ENCODE results near the gene ADCY7.

The ADCY7 gene

DNA sequence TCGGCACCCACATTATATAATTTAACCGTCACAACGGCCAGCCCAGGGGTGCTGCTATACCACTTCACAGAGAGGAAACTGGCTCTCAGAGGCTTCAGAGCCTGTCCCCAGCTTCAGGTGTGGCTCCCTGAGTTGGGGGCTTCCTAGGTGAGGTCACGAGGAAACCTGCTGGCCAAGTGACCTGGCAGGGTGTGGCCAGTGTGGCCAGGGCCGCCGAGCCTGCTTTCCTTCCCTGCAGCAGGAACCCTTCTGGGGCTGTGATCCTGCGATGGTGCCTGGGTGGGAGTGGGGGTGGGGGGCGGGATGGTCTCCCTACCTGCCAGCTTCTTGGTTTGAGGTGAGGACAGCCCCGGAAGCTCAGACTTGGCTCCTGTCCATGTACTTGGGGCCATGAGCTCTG is 39.9 kb downstream of the ADCY7 start:
- CTCF ChIA-PET: no interaction called here
- TF ChIP-seq FOXA1 (IDR thresholded peaks at IDR 0.05) (no peak), TARDBP (IDR thresholded peaks at IDR 0.05) (no peak), HDGF (IDR thresholded peaks at IDR 0.05; ENCODE audit: borderline replicate concordance) (no peak), CTBP1 (IDR thresholded peaks at IDR 0.05; ENCODE audit: borderline replicate concordance) (no peak), SUZ12 (IDR thresholded peaks at IDR 0.05) (no peak), ELF4 (IDR thresholded peaks at IDR 0.05) (no peak), NFRKB (IDR thresholded peaks at IDR 0.05) (no peak), BHLHE40 (IDR thresholded peaks at IDR 0.05; ENCODE audit: borderline replicate concordance) (no peak), SP1 (IDR thresholded peaks at IDR 0.05) (no peak), FOXM1 (IDR thresholded peaks at IDR 0.05; ENCODE audit: borderline replicate concordance) (no peak), LEF1 (IDR thresholded peaks at IDR 0.05; ENCODE audit: borderline replicate concordance) (no peak), ZNF384 (IDR thresholded peaks at IDR 0.05) (no peak), L3MBTL2 (conservative IDR thresholded peaks at IDR 0.05) (no peak), ARNT (IDR thresholded peaks at IDR 0.05) (no peak), FOXK2 (IDR thresholded peaks at IDR 0.05) (no peak)
- TF ChIP-seq, protein P1, sequence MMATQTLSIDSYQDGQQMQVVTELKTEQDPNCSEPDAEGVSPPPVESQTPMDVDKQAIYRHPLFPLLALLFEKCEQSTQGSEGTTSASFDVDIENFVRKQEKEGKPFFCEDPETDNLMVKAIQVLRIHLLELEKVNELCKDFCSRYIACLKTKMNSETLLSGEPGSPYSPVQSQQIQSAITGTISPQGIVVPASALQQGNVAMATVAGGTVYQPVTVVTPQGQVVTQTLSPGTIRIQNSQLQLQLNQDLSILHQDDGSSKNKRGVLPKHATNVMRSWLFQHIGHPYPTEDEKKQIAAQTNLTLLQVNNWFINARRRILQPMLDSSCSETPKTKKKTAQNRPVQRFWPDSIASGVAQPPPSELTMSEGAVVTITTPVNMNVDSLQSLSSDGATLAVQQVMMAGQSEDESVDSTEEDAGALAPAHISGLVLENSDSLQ (IDR thresholded peaks at IDR 0.05): no peak
- DNase-seq (ENCODE audit: extremely low spot score): no peak
- POLR2A ChIA-PET: no interaction called here

- DNase-seq (ENCODE audit: extremely low spot score): no peak
- TF ChIP-seq ZNF384 (IDR thresholded peaks at IDR 0.05): no peak
- TF ChIP-seq BHLHE40 (IDR thresholded peaks at IDR 0.05; ENCODE audit: borderline replicate concordance): no peak
- no peak for TF ChIP-seq FOXM1 (IDR thresholded peaks at IDR 0.05; ENCODE audit: borderline replicate concordance)
- TF ChIP-seq ARNT (IDR thresholded peaks at IDR 0.05): no peak
- TF ChIP-seq SP1 (IDR thresholded peaks at IDR 0.05): no peak
- TF ChIP-seq ELF4 (IDR thresholded peaks at IDR 0.05): no peak
- TF ChIP-seq HDGF (IDR thresholded peaks at IDR 0.05; ENCODE audit: borderline replicate concordance): no peak
- no peak for TF ChIP-seq TARDBP (IDR thresholded peaks at IDR 0.05)
- no peak for TF ChIP-seq FOXA1 (IDR thresholded peaks at IDR 0.05)
- POLR2A ChIA-PET: no interaction called here
- CTCF ChIA-PET: no interaction called here
These were observed 42.0 kb downstream of the ADCY7 start for GRCh38 chr16:50308237-50308965.

DNA sequence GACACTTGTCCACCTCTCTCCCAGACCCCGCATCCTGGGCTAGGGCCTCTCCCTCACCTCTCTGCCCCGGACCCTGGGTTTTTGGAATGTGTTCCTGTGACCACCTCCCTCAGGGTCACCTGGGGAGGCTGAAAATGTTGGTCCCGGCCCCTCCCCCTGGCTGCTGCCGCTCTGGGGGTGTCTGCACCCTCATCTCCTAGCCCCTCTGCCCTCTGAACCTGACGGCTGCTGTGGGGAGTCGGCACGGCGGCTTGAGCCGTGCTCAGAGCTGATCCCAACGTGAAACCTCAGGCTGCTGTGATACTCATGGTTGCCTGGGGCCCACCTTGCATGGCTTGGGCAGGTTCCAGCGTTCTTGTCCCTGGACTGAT is 42.8 kb downstream of the ADCY7 start:
- TF ChIP-seq HDGF (IDR thresholded peaks at IDR 0.05; ENCODE audit: borderline replicate concordance) (no peak), ELF4 (IDR thresholded peaks at IDR 0.05) (no peak), FOXA1 (IDR thresholded peaks at IDR 0.05) (no peak), SP1 (IDR thresholded peaks at IDR 0.05) (no peak), FOXK2 (IDR thresholded peaks at IDR 0.05) (no peak), CTBP1 (IDR thresholded peaks at IDR 0.05; ENCODE audit: borderline replicate concordance) (no peak), ZNF384 (IDR thresholded peaks at IDR 0.05) (no peak), NFRKB (IDR thresholded peaks at IDR 0.05) (no peak), FOXM1 (IDR thresholded peaks at IDR 0.05; ENCODE audit: borderline replicate concordance) (no peak), SUZ12 (IDR thresholded peaks at IDR 0.05) (no peak), ARNT (IDR thresholded peaks at IDR 0.05) (no peak), TARDBP (IDR thresholded peaks at IDR 0.05) (no peak), BHLHE40 (IDR thresholded peaks at IDR 0.05; ENCODE audit: borderline replicate concordance) (no peak)
- POLR2A ChIA-PET: no interaction called here
- no peak for DNase-seq (ENCODE audit: extremely low spot score)
- CTCF ChIA-PET: no interaction called here

GRCh38 chr16:50309527-50310307 is 43.4 kb downstream of the ADCY7 start:
- no peak for TF ChIP-seq SP1 (IDR thresholded peaks at IDR 0.05)
- TF ChIP-seq FOXA1 (IDR thresholded peaks at IDR 0.05): no peak
- POLR2A ChIA-PET: no interaction called here
- no peak for DNase-seq (ENCODE audit: extremely low spot score)
- CTCF ChIA-PET: interaction anchor here (1.8 kb wide), 1 partner anchor 18 kb away, joined by 5 read pairs; no protein-coding TSS in a partner anchor

GRCh38 chr16:50310308-50311133 is 44.2 kb downstream of the ADCY7 start:
- ChIA-PET POLR2A (no interaction called here), CTCF (interaction anchor here (1.8 kb wide), 1 partner anchor 17 kb away, joined by 5 read pairs; no protein-coding TSS in a partner anchor)
- TF ChIP-seq ARNT (IDR thresholded peaks at IDR 0.05) (no peak), SP1 (IDR thresholded peaks at IDR 0.05) (no peak), ZNF384 (IDR thresholded peaks at IDR 0.05) (no peak), ELF4 (IDR thresholded peaks at IDR 0.05) (no peak), FOXM1 (IDR thresholded peaks at IDR 0.05; ENCODE audit: borderline replicate concordance) (no peak), TARDBP (IDR thresholded peaks at IDR 0.05) (no peak), LEF1 (IDR thresholded peaks at IDR 0.05; ENCODE audit: borderline replicate concordance) (no peak), BHLHE40 (IDR thresholded peaks at IDR 0.05; ENCODE audit: borderline replicate concordance) (no peak), CTBP1 (IDR thresholded peaks at IDR 0.05; ENCODE audit: borderline replicate concordance) (no peak), FOXK2 (IDR thresholded peaks at IDR 0.05) (no peak), FOXA1 (IDR thresholded peaks at IDR 0.05) (no peak), NFRKB (IDR thresholded peaks at IDR 0.05) (no peak), L3MBTL2 (conservative IDR thresholded peaks at IDR 0.05) (no peak), HDGF (IDR thresholded peaks at IDR 0.05; ENCODE audit: borderline replicate concordance) (no peak), SUZ12 (IDR thresholded peaks at IDR 0.05) (no peak)
- TF ChIP-seq, protein P1 (IDR thresholded peaks at IDR 0.05): no peak
- DNase-seq (ENCODE audit: extremely low spot score): no peak
